Measurements from ENCODE around the gene MAP3K9.

MAP3K9 gene

DNA sequence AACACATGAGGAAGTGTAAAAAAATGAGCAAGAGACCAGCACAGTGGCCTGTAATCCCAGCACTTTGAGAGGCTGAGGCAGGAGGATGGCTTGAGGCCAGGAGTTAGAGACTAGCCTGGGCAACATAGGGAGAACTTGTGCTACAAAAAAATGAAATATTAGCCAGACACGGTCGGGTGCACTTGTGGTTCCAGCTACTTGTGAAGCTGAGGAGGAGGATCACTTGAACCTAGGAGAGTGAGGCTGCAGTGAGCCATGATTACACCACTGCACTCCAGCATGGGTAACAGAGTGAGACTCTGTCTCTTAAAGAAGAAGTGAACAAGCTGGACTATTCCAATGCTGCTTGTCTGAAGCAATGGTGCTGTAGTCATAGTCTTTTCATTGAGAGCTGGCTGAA is 36.3 kb upstream of the MAP3K9 start:
- no peak for TF ChIP-seq CTCF (IDR thresholded peaks at IDR 0.05; ENCODE audit: borderline replicate concordance, insufficient read depth, low read depth, low read length)
- H3K4me3 ChIP-seq (ENCODE audit: low read depth, low read length) = no peak overlapping the region

GRCh38 chr14:70842851-70843462 is 33.6 kb upstream of the MAP3K9 start:
- no peak for TF ChIP-seq CTCF (IDR thresholded peaks at IDR 0.05; ENCODE audit: borderline replicate concordance, insufficient read depth, low read depth, low read length)
- H3K4me3 ChIP-seq (ENCODE audit: low read depth, low read length) = no peak overlapping the region

DNA sequence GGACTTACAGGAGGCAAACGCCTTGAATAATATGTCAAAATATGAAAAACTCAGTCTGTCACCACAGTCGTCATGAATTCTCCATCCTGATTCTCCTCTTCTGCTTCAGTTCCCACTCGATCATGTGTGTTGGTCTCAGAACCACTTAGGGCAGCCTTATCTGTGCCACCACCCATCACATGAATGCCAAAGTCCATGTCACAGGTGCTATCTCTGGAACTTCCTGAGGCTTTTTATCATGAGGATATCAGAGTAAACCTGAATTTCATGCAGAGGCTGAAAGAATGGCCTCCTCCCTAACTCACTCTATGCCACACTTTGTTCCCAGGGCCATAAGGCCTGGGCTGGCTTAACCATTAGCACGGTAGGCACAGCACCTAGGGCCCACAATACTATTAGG is 28.8 kb upstream of the MAP3K9 start:
- no peak overlapping the region for H3K4me3 ChIP-seq (ENCODE audit: low read depth, low read length)
- no peak for TF ChIP-seq CTCF (IDR thresholded peaks at IDR 0.05; ENCODE audit: borderline replicate concordance, insufficient read depth, low read depth, low read length)

- TF ChIP-seq CTCF (IDR thresholded peaks at IDR 0.05; ENCODE audit: borderline replicate concordance, insufficient read depth, low read depth, low read length) = no peak
- H3K4me3 ChIP-seq (ENCODE audit: low read depth, low read length) = no peak overlapping the region
Observed at GRCh38 chr14:70836946-70837345, 27.6 kb upstream of the MAP3K9 start.

- no peak for TF ChIP-seq CTCF (IDR thresholded peaks at IDR 0.05; ENCODE audit: borderline replicate concordance, insufficient read depth, low read depth, low read length)
- no peak overlapping the region for H3K4me3 ChIP-seq (ENCODE audit: low read depth, low read length)
Observed at GRCh38 chr14:70833884-70834283, 24.6 kb upstream of the MAP3K9 start.

DNA sequence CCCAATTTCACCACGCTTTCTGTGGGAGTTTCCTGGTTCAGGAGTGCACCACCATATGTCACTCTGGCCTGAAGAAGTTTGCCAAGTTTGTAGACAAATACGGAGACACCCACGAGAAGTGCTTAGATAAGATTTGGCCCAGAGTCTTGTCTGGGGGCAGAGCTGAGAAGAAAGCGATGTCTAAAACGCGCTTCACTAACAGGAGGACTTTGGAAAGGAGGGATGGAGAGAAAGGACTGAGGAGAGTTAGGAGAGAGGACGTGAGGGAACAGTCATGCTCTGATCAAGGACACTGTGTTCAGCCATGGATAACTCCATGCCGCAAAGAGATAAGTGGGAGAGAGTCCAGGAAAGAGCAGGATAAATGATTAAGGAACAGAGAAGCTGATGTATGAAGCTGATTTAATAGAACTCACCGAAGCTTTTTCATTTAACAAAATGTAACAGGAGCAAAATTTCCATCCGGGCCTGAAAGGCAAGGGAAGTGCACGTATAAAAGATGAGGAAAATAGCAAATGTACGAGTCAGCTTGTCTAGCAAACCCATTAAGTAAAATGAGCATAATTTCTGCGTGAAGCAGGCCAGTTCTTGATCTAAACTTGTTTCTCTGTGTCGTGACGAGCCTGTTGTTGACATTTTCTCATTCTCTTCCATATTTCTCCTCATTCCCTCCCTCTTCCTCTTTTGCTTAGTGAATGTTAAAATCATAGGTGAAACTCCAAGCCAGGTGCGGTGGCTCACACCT is 23.4 kb upstream of the MAP3K9 start:
- TF ChIP-seq CTCF (IDR thresholded peaks at IDR 0.05; ENCODE audit: borderline replicate concordance, insufficient read depth, low read depth, low read length) = no peak
- H3K4me3 ChIP-seq (ENCODE audit: low read depth, low read length) = no peak overlapping the region
